Stimulated activated CD4-positive, alpha-beta T cell treated with anti-CD3 and anti-CD28 coated beads, Interleukin-1b, Interleukin-23, amount 100 ng/mL, for 4 hours (primary cell): ENCODE data around the gene ZNF629.

Experiments
- DNase-seq, 2 donors: peaks; one replicate each; pipeline ENCODE4 v3.0.0-alpha.2; 2020; ENCODE audit warnings: low read depth in 2 of 2

The ZNF629 gene

DNA sequence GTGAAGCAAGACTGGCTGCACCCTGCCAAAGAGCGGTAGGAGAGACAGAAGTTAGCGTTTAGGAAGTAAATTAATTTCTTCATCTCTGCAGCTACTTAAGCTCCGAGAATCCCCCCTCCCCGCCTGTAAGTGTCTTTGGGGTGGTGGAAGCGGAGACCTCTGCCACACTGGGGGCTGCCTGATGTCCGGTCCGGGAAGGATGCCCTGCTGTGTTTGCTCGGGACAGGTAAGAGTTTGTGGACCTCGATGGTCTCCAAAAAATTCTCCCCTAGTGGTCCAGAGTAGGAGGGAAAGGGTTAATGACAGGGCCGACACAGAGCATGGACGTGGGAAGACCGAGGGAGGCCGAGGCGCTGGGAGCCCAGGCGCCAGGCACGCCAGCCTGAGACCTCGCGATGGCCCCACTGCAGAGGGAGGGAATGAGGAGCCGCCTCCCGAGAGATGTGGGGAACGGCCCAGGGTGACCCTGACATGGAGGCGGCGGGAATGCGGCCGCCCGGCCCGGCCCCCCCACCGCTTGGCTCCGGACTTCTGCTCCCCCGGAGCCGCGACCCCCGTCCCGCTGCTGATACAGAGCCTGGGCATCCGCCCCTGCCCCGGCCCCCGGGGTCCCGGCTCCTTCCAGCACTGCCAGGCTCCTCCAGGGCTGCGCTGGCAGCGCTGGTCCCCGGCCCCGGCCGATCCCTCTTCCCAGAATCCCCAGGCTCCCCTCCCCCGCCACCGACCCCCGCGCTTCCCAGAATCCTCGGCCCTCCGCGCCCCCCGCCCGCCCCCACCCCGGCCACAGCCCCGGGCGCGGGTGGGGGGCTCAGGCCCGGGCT lies 680 bp downstream of the ZNF629 start:
- no peak for DNase-seq

GRCh38 chr16:30785126-30786106 lies 1.6 kb downstream of the ZNF629 start:
- DNase-seq: no peak

- DNase-seq: no peak
Measured at GRCh38 chr16:30784215-30784614, 2.8 kb downstream of the ZNF629 start.

GRCh38 chr16:30783280-30784109 lies 3.5 kb downstream of the ZNF629 start:
- DNase-seq: no peak

- DNase-seq: no peak
Measured at GRCh38 chr16:30782486-30783279, 4.3 kb downstream of the ZNF629 start.

- no peak for DNase-seq
Measured at GRCh38 chr16:30780549-30780948, 6.5 kb downstream of the ZNF629 start.

DNA sequence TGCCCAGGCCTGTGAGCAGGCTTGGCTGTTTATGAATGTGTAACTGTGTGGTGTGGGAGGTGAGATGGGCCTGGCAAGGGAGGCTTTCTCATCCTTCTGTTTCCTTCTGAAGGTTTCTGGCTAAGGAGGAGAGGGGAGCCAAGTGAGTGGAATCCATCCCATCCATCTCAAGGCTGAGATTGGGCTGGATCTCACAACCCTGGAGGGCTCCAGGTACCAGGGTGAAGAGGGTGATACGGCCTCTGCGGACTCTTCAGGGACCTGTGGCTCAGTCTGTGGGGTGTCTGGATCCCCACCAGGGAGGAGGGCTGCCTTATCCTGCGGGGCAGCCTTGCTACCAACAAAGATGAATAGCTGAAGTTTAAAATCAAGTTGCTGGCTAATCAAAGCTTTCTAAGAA lies 7.0 kb downstream of the ZNF629 start:
- no peak for DNase-seq

- DNase-seq: no peak
Measured at GRCh38 chr16:30779596-30779995, 7.4 kb downstream of the ZNF629 start.

GRCh38 chr16:30778549-30779244 lies 8.3 kb downstream of the ZNF629 start:
- DNase-seq: no peak

GRCh38 chr16:30777591-30778297 lies 9.3 kb downstream of the ZNF629 start:
- DNase-seq: no peak

DNA sequence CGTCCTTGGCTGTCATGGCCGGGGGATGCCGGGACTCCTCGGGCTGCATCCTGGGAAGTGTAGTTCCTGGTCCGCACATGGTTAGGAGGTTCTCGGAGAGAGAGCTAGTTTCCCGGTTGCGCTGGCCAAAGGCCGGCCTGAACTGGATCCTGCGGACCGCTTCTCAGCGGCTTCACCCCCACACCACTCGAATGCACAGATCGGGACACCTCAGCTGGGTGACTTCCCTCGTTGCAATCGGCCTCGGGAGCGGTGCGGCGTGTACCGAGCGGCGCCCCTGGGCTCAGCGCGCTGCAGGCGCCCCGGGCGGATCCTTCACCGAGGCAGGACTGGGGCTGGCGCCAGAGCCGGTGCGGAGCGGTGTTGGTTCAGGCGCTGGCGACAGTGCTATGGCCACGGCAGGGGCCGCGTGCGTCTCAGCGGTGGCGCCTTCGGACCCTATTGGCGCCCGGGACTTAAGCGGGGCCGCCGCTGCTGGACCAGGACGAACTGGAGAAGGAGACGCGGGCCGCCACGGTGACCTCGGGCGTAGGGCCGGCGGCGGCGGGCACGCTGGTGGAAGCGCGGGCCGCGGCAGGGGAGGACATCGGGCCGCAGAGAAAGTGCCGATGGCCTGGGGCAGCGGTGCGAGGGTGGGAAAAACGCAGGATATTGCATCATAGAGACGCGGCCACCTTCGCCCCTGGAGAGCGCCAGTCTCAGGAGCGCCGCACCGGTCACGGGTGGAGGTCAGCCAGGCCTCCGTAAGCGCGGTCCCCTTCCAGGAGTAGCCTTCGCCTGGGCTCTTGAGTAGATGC lies 11.4 kb downstream of the ZNF629 start:
- peak; percentile 37 to 52 for DNase-seq

DNA sequence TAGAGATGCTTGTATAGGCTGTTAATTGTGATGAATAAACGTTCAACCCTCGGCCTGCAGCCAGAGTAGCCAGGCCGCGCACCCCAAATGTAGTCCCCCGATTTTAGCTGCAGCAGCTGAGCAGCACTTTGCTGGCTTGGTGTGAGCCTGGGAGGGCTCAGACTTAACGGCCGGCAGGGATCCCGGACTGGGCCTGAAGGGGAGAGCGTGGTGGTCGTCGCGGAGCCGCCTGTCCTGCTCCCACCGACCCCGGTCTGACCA lies 11.9 kb downstream of the ZNF629 start:
- DNase-seq: no peak

DNA sequence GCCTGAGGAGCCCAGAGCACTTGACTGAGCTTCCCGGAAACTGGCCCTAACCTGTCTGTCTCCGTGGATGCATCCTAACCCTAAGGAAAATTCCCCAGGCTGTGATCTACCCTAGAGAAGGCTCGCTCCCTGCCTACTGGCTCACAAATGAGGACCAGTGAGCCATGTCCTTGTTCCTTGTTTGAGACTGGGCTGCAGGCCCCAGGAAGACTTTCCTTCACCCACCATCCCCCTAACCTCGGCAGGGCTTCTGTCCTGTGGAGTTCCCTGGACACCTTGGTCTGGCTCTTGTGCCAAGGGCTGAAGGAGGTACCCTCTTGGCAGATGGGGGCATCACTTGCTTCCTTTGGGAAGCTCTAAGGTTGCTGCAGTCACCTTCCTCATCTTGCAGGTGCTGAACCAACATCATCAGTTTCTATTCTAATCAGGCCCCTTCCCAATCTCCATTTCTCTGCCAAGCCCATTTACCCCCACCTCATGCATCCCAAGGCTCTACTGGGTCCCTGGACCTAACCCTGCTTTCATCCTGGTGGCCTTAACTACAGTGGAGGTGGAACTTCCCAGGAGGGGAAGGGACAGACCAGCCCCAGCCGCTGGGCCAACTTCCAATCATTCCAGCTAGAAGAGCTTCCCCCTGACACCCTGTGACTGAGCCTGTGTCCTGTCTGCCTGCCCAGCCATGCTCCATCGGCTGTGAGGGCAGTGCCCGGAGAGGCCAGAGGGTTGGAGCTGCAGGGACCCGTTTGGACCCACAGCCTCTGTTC lies 12.5 kb downstream of the ZNF629 start:
- no peak for DNase-seq

GRCh38 chr16:30773826-30774225 lies 13.2 kb downstream of the ZNF629 start:
- no peak for DNase-seq

DNA sequence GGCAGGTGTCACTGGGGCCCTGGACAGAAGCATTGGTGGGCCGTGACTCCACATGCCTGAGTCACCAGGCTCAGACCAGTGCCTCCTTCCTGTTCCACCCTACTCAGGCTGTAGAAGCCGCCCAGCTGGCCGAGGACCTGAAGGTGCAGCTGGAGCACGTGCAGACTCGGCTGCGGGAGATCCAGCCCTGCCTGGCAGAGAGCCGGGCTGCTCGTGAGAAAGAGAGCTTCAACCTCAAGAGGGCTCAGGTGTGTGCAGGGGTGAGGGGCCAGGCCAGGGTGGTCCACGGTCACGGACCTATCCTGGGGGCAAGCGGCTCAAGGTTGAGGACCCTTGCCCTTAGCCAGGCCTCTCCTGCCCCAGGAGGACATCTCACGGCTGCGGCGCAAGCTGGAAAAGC lies 15.3 kb downstream of the ZNF629 start:
- no peak for DNase-seq

- DNase-seq: no peak
Measured at GRCh38 chr16:30769379-30770089, 17.5 kb downstream of the ZNF629 start.

DNA sequence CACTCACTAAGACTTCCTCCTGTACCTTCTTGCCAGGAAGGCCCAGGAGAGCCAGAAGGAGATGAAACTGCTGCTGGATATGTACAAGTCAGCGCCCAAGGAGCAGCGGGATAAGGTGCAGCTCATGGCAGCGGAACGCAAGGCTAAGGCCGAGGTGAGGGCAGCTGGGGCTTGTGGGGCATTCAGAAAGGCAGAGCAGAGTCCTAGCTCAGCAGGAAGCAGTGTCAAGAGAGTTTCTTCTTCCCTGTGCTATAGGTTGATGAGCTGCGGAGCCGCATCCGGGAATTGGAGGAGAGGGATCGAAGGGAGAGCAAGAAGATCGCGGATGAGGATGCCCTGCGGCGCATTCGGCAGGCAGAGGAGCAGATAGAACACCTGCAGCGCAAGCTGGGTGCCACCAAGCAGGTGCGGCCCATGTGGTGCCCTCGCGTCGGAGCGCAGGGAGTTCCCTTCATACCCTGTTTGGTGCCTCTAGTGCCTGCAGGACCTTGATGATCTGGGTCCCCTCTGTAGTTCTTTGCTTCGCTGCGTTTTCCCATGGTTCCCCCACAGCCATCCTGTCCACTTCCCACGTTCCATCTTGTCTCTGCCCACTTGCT lies 18.3 kb downstream of the ZNF629 start:
- DNase-seq: no peak
